Naive B cell (primary cell): ENCODE measurements around the gene AATK. TPM values are rescaled to one million over a fixed set of nuclear protein-coding genes. Genes with fewer than 3 reads are reported as not detected.
"Not testable (repeated sequence)": the region's sequence is repeated elsewhere in the genome, so short reads cannot be mapped to it uniquely, and the experiment has no call there.

Experiments used
- ATAC-seq, 2 donors: fragments of 150-1000 bp; cut with Tn5 transposase; 2 replicates each; pipeline ENCODE4 v1.10.0; 2021; ENCODE audit warnings: low read depth in 2 of 2, mild to moderate bottlenecking in 2 of 2, moderate library complexity in 2 of 2
- DNase-seq: peaks from one replicate; pipeline ENCODE4 v3.0.0; 2022
- H3K27ac Mint-ChIP-seq, 6 donors: one replicate each; pipeline ENCODE4 v1.8.0; 2020 to 2022; ENCODE audit warnings: mild to moderate bottlenecking in 6 of 6, mixed read lengths in 6 of 6, moderate library complexity in 5 of 6, inconsistent platforms in 2 of 6
- H3K27me3 Mint-ChIP-seq, 3 donors: one replicate each; pipeline ENCODE4 v1.8.0; 2021 to 2022; ENCODE audit warnings: mixed read lengths in 3 of 3, mild to moderate bottlenecking in 1 of 3
- H3K36me3 Mint-ChIP-seq, 2 donors: one replicate each; pipeline ENCODE4 v1.8.0; 2020 to 2022; ENCODE audit warnings: mixed read lengths in 2 of 2, inconsistent platforms in 1 of 2, mild to moderate bottlenecking in 1 of 2
- H3K4me1 Mint-ChIP-seq, 3 donors: one replicate each; pipeline ENCODE4 v1.8.0; 2020 to 2022; ENCODE audit warnings: mixed read lengths in 3 of 3, inconsistent platforms in 1 of 3, mild to moderate bottlenecking in 1 of 3, moderate library complexity in 1 of 3
- H3K4me3 Mint-ChIP-seq, 8 donors: one replicate each; pipeline ENCODE4 v1.8.0; 2020 to 2022; ENCODE audit warnings: mild to moderate bottlenecking in 8 of 8, mixed read lengths in 8 of 8, moderate library complexity in 8 of 8, inconsistent platforms in 2 of 8
- H3K9me3 Mint-ChIP-seq, 7 donors: one replicate each; pipeline ENCODE4 v1.8.0; 2020 to 2022; ENCODE audit warnings: mixed read lengths in 7 of 7, mild to moderate bottlenecking in 5 of 7, inconsistent platforms in 2 of 7, moderate library complexity in 1 of 7
- polyA plus RNA-seq, 6 donors: library from polyadenylated mRNA; unstranded; fragments of 300-500 nt; fragmentation: Illumina TruSeq; gene quantifications; one replicate each; pipeline ENCODE4 v1.2.3, GENCODE V29; 2021; ENCODE audit warnings: low read depth in 6 of 6

AATK gene
- polyA plus RNA-seq, 6 donors from 2014 or later, result not detected

DNA sequence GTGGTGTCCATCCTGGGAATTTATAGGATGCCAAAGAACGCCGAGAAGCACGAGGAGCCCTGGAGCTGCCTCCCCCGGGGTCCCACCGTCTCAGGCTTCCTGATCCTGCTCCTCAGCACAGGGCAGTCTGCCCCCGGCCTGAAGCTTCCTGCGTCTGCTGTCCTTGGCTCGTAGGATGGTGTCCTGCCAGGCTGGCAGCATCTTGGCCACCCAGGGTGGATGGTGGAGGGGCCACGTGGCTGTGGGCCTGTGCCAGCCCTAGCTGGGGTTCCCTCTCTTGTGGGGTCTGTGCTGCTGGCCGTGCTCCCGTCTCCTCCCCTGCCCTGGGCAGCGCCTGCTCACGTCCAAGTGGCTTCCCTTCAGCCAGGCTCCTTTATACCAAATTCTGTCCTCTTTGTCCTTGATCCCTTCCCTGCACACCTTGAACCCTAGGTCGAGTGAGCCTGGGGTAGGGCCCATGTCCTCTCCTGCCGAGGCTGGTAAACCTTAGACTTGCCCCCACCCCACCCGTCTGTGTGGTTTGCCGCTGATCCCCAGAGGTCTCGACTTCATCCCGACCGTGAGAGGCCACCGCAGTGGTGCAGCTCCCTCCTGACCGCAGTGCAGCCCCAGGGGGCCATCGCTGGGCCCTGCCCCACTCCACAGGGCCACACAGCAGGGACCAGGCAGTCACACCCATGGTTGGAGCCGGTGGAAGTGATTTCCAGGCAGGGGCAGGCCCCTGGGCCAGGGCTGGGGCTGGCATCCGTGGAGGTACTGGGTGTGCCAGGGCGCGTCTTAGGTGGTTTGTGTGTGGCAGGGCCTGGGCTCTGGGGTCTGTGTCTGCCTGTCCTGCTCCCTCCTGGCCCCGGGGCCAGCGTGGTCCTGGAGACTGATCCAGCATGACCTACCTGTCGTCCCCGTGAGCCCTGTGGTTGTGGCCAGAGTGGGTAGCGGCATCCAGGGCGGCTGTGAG, 84.5 kb downstream of the AATK start:
- no peaks in the 10 kb centered on the region for H3K4me1 Mint-ChIP-seq
- H3K36me3 Mint-ChIP-seq, result no peaks in the 10 kb centered on the region
- DNase-seq, result no peak
- H3K4me3 Mint-ChIP-seq, result no peak overlapping the region
- H3K9me3 Mint-ChIP-seq, result no peaks in the 10 kb centered on the region
- ATAC-seq, result no peak
- H3K27ac Mint-ChIP-seq, result no peak overlapping the region
- peaks cover 0 to 6% (median 0%) of the 10 kb centered on the region in 3 donors for H3K27me3 Mint-ChIP-seq

DNA sequence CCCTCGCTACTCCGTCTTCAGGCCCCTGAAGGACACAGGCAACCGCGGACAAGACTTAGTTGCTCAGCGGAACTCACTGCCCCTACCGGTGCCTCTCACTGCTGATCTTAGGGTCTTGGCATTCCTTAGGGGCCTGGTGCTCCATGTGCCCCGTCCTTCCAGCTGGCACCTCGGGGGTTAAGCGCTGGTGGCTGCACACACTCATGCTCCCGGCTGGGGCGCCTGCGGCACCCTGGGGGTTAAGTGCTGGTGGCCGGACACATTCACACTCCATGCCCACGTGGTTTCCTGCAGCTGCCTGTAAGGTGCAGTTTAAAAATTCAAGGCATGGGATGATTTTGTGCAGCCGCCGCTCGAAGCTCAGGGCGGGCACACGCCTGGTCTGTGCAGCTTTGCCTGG, 86.0 kb downstream of the AATK start:
- H3K4me1 Mint-ChIP-seq, result no peaks in the 10 kb centered on the region
- no peaks in the 10 kb centered on the region for H3K9me3 Mint-ChIP-seq
- H3K36me3 Mint-ChIP-seq, result no peaks in the 10 kb centered on the region
- DNase-seq (no peak), ATAC-seq (no peak)
- peaks cover 0 to 6% (median 0%) of the 10 kb centered on the region in 3 donors for H3K27me3 Mint-ChIP-seq
- no peak overlapping the region for H3K4me3 Mint-ChIP-seq
- H3K27ac Mint-ChIP-seq, result no peak overlapping the region

DNA sequence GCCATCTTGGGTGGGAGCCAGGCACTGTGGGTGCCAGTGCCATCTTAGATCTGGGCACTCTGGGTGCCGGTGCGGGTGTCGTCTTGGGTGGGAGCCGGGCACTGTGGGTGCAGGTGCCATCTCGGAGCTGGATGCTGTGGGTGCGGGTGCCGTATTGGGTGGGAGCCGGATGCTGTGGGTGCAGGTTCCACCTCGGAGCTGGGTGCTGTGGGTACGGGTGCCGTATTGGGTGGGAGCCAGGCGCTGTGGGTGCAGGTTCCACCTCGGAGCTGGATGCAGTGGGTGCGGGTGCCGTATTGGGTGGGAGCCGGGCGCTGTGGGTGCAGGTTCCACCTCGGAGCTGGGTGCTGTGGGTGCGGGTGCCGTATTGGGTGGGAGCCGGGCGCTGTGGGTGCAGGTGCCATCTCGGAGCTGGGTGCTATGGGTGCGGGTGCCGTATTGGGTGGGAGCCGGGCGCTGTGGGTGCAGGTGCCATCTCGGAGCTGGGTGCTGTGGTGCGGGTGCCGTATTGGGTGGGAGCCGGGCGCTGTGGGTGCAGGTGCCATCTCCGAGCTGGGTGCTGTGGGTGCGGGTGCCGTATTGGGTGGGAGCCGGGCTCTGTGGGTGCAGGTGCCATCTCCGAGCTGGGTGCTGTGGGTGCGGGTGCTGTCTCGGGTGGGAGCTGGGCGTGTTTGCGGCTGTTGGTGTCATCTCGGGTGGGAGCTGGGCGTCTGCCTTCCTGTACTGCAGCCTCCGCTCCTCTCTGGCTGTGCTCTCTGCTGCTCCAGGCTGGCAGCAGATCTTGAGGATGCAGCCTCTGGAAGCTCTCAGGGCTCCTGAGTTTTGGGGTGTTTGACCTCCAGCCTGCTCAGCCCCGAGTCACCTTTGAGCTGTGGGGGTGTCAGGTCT, 87.8 kb downstream of the AATK start:
- H3K27ac Mint-ChIP-seq, ATAC-seq, H3K36me3 Mint-ChIP-seq, H3K4me3 Mint-ChIP-seq, H3K4me1 Mint-ChIP-seq, H3K9me3 Mint-ChIP-seq, DNase-seq, H3K27me3 Mint-ChIP-seq: not testable (repeated sequence)

DNA sequence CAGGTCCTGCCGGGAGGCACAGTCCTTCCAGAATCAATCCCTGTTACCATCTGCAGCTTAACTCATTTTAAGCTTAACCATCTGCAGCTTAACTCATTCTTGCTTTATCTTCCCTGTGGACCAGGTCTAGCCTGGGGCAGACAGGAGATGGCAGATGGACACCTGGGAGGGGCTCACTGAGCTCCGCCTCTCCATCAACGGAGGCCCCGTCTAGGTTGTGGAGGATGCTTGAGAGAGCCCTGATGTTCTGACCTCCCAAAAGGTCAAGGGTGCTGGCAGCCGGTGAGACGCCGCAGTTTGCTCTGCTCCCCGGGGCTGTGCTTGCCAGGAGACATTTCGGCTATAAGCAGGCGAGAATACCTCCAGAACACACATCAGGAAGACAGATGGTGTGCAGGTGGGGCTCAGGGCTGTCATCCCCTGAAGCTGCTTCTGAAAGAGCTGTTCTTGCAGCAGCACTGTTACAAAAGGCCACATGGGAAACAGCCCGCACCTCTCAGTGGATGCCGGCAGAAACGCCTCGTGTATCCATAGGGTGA, 89.8 kb downstream of the AATK start:
- DNase-seq (no peak), ATAC-seq (no peak)
- no peaks in the 10 kb centered on the region for H3K4me1 Mint-ChIP-seq
- H3K4me3 Mint-ChIP-seq, result no peak overlapping the region
- no peaks in the 10 kb centered on the region for H3K9me3 Mint-ChIP-seq
- H3K27ac Mint-ChIP-seq, result no peak overlapping the region
- no peaks in the 10 kb centered on the region for H3K36me3 Mint-ChIP-seq
- H3K27me3 Mint-ChIP-seq, result no peaks in the 10 kb centered on the region

DNA sequence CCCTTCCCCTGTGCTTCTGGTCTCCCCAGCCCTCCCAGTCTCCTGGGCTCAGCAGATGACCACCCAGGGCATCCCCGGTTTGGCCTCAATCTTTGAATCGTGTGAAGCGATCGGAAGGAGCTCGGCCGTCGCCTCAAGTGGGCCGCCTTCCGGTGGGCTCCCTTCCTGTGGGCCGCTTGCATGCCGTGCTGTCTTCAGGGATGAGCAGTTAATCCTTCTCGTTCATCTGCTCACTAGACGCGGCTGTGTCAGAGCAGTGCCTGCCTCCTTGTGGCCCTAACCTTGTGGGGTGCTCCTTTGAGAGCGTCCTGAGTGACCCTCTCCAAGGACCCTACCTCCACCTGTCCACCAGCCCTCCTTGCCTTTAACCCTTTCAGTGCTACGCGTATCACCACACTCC, 90.7 kb downstream of the AATK start:
- Mint-ChIP-seq H3K4me1 (no peaks in the 10 kb centered on the region), H3K27ac (no peak overlapping the region)

DNA sequence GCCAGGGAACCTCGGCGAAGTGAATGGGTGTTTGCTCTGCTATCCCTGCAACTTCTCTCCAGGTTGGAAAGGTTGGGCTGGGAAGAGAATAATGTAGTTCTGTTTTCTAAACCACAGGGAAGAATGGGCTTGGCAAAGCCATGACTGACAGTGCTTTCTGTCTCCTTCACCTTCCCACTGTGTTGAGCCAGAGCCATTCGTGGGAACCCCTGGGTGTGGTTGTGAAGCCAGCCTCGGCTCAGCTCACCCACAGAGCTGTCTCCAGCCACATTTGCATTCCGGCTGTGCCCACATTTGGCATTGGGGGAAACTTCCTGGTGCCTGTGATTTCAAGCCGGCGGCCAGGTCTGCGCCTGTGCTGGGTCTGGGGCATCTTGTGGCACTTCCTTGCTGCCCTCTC, 91.1 kb downstream of the AATK start:
- ATAC-seq (no peak), DNase-seq (no peak)

More for the DNA sequence above, 90.7 kb downstream of the AATK start:
- no peaks in the 10 kb centered on the region for H3K27me3 Mint-ChIP-seq
- DNase-seq, result no peak
- H3K4me3 Mint-ChIP-seq, result no peak overlapping the region
- ATAC-seq, result no peak
- H3K36me3 Mint-ChIP-seq, result no peaks in the 10 kb centered on the region
- H3K9me3 Mint-ChIP-seq, result no peaks in the 10 kb centered on the region

DNA sequence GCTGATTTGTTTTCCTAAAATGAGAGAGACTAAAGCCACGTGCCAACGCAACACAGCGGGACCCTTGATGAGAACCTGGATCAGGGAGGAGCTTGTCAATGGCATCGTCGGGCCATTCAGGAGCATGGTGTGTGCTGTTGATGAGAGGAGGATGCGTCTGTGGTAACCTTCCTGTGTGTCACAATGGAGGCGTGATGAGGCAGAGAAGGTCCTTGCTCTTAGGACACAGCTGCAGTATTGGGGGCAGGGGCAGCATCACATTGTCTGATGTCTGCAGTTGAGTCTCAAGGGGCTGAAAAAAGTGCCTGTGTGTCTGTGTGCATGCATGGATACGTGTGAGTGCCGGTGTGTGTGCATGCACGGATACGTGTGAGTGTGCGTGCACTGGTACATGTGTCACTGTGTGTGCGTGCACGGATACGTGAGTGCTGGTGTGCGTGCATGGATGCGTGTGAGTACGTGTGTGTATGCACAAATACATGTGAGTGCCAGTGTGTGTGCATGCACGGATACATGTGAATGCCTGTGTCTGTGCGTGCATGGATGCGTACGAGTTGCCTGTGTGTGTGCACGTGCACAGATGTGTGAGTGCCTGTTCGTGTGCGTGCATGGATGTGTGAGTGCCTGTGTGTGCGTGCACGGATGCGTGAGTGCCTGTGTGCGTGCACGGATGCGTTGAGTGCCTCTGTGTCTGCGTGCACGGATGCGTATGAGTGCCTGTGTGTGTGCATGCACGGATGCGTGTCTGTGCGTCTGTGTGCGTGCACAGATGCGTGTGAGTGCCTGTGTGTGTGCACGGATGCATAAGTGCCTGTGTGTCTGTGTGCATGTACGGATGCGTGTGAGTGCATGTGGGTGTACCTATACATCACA, 91.8 kb downstream of the AATK start:
- no peaks in the 10 kb centered on the region for H3K4me1 Mint-ChIP-seq
- no peak overlapping the region for H3K4me3 Mint-ChIP-seq
- no peak overlapping the region for H3K27ac Mint-ChIP-seq
- no peaks in the 10 kb centered on the region for H3K36me3 Mint-ChIP-seq
- ATAC-seq, result no peak
- H3K27me3 Mint-ChIP-seq, result no peaks in the 10 kb centered on the region
- no peak for DNase-seq
- no peaks in the 10 kb centered on the region for H3K9me3 Mint-ChIP-seq

More for the DNA sequence above, 91.1 kb downstream of the AATK start:
- Mint-ChIP-seq H3K9me3 (no peaks in the 10 kb centered on the region), H3K36me3 (no peaks in the 10 kb centered on the region), H3K27me3 (no peaks in the 10 kb centered on the region), H3K4me1 (no peaks in the 10 kb centered on the region), H3K27ac (no peak overlapping the region), H3K4me3 (no peak overlapping the region)

DNA sequence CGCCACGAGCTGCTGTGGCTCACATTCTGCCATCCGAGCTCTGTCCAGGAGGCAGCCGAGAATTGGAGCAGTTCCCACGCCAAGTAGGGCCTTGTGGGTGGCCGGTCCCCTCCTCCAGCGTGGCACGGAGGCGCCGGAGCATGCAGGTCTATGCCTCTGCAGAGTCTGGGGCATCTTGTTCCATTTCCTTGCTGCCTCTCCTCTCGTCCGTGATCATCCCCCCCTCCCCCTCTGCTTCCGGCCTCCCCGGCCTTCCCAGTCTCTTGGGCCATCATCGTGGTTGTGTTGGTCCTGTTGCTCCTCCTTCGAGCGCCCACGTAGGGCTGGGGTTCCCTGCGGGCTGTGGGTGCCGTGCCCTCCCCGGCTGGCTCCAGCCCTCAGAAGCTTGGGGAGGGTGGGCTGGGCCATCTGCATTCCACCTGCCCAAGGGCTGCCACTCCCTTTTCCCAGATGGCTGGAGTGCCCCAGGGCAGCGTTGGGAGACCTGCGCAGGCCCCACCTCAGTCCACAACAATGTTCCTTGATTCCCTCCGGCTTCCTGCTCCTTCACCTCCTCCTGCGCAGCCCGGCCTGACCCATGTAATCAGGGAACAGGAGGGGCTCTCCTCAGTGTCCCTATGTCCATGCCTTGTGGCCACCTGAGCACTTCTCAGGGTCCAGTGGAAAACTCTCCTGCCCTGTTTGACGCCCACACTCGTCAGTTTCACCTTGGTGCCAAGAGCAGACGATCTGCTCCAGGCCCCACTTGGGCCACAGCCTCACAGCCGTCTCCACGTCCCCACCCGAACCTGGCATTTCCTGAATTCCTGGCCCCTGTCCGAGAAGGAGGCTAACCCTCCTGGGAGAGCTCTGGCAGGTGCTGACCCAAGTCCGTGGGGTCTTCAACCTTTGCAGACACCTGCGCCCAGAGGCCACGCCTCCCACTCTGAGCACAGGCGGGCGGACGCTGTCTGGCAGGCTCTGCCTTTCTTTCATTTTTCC, 94.0 kb downstream of the AATK start:
- DNase-seq, result no peak
- H3K9me3 Mint-ChIP-seq, result no peaks in the 10 kb centered on the region
- no peak for ATAC-seq
- H3K36me3 Mint-ChIP-seq, result no peaks in the 10 kb centered on the region
- no peaks in the 10 kb centered on the region for H3K4me1 Mint-ChIP-seq
- peak overlapping the region in 1 of 8 donors; percentile 35 for H3K4me3 Mint-ChIP-seq
- H3K27ac Mint-ChIP-seq, result no peak overlapping the region
- H3K27me3 Mint-ChIP-seq, result no peaks in the 10 kb centered on the region

DNA sequence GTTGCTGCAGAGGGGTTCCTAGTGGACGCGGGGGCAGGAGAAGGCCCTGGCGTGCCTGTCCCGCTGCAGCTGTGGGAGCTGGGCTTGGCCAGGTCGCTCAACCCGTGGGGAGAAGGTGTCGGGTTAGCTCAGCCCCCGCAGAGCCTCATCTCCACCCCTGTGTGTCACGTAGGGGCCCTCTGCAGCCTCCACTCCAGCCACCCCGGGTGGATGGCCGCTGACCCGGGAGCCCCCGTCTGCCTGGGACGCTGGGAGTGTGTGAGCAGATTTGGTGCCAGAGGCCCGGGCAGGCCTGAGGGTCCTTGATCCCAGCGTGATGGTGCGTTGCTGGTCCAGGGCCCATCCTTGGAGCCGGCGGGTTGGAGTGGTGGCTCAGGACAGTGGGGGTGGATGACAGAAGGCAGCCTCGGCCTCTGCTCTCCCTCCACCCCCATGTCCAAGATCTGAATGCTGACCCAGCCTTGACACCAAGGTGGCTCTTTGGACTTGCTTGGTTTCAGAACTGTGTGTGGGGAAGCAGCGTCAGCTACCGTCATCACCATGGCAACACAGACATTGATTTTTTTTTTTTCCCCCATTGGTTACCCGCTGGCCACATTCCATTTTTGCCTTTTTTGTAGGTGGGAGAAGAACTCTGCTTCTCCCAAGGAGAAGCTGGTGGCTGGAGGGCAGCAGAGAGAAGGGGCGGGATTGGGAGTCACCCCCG, 95.3 kb downstream of the AATK start:
- Mint-ChIP-seq H3K4me1 (no peaks in the 10 kb centered on the region), H3K27ac (no peak overlapping the region), H3K36me3 (no peaks in the 10 kb centered on the region), H3K4me3 (peak overlapping the region in 1 of 8 donors; percentile 19), H3K9me3 (no peaks in the 10 kb centered on the region), H3K27me3 (no peaks in the 10 kb centered on the region)
- DNase-seq (no peak), ATAC-seq (no peak)

DNA sequence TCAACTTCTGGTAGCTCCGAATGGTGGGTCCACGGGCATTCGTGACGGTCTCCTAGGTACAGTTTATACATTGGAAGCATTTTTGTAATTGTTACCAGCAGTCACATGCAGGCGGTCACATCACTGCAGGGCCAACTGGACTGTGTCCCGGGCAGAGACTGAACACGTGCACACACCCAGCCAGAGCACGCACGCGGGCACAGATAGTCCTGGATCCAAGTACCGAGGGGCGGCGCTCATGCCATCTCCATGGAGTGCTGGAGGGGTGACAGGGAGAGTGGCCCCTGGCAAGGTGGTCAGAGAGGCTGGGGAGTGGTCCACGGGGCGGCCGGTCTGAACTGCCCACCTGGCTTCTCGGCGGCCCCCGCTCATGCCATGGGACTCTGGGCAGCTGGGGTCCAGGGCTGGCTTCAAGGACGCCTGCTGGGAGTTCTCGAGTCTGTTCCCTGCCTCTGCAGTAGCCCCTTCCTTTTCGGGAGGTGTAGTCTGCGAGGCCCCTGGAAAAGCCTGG, 96.8 kb downstream of the AATK start:
- H3K4me1 Mint-ChIP-seq, result no peaks in the 10 kb centered on the region
- no peaks in the 10 kb centered on the region for H3K9me3 Mint-ChIP-seq
- ATAC-seq, result no peak
- no peaks in the 10 kb centered on the region for H3K36me3 Mint-ChIP-seq
- DNase-seq, result no peak
- no peaks in the 10 kb centered on the region for H3K27me3 Mint-ChIP-seq
- no peak overlapping the region for H3K27ac Mint-ChIP-seq
- no peak overlapping the region for H3K4me3 Mint-ChIP-seq

DNA sequence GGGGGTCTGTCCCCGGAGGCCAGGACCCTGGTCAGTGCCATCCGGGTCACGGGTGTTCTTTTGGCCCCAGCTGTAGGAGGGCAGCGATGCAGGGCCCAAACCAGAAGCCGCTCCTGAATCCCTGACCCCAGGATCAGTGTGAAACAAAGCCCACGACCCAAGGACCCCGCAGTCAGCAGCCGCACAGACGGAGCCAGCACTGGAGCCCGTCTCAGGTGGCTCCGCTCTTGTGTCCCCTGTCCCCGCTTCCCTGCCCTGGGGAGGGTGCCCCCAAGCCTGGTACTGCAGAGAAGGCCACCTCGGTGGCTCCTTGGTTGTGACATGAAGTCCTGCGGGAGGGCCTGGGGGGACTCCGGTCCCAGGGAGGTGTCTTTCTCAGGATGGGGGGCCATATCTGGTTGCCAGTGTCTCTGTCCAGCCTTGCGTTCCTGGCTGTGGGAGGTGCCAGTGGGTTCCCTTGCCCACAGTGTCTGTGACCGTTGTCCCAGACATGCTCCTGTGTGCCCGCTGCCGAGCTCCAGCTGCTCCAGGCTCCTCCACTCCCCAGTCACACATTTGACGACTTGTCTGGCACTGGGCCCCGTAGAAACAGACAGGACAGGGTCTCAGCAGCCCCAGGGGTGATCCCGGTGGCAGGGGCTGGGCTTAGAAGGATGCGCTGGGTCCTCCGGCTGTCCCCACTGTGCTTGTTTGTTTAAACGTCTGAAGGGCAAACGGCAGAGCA, 97.4 kb downstream of the AATK start:
- Mint-ChIP-seq H3K9me3 (no peaks in the 10 kb centered on the region), H3K4me1 (no peaks in the 10 kb centered on the region), H3K36me3 (no peaks in the 10 kb centered on the region), H3K4me3 (no peak overlapping the region), H3K27ac (no peak overlapping the region), H3K27me3 (no peaks in the 10 kb centered on the region)
- DNase-seq, result no peak
- ATAC-seq, result no peak
